Ovary (tissue), 9 donors: ENCODE data around the gene NETO1. TPM values are rescaled to one million over a fixed set of nuclear protein-coding genes. Genes with fewer than 3 reads are reported as not detected.

ENCODE experiments used
- DNase-seq, 5 donors: peaks; one replicate each; pipeline ENCODE4 v3.0.0-alpha.2; 2019 to 2020
- H3K27ac ChIP-seq, 2 donors: fragments of 200-600 bp; one replicate each; pipeline versions ENCODE4 v1.5.1 to v1.8.0; 2019 to 2022
- H3K27me3 ChIP-seq: fragments of 200-600 bp; one replicate; pipeline ENCODE4 v1.8.0; 2022
- H3K36me3 ChIP-seq: fragments of 200-600 bp; sonication (generic); one replicate; pipeline ENCODE4 v1.5.1; 2019
- H3K4me1 ChIP-seq: one replicate; pipeline ENCODE4 v1.8.1; 2013; ENCODE audit warnings: mild to moderate bottlenecking, moderate library complexity; ENCODE audit not compliant: insufficient read depth
- H3K4me3 ChIP-seq: fragments of 200-600 bp; sonication (generic); one replicate; pipeline ENCODE4 v1.5.1; 2017
- H3K9me3 ChIP-seq, 2 donors: fragments of 200-600 bp in 1 of 2; sonication (generic) in 1 of 2; one replicate each; pipeline versions ENCODE4 v1.5.1 to v1.8.1; 2013 to 2019; ENCODE audit warnings: mild to moderate bottlenecking in 1 of 2, moderate library complexity in 1 of 2
- EP300 ChIP-seq: sonication (generic); formaldehyde crosslinking; IDR thresholded peaks from one replicate; pipeline ENCODE4 v1.6.1; 2017; ENCODE audit warnings: antibody characterized with exemption
- POLR2A ChIP-seq: fragments of 450-650 bp; IDR thresholded peaks from one replicate; pipeline ENCODE4 v1.6.1; 2017; ENCODE audit warnings: antibody characterized with exemption, mild to moderate bottlenecking, moderate library complexity
- WGBS, 3 donors: extraction: QIAGEN DNeasy Blood & Tissue Kit in 1 of 3; methylation state at CpG; one replicate each; pipeline versions ENCODE4 v1.1.5 to v1.1.7; 2013 to 2017; 5-methylcytosine and 5-hydroxymethylcytosine counted together
- intact Hi-C, 4 donors: fragments of 100-400 bp; cut with DNase I; formaldehyde crosslinking; loops; one replicate each; pipeline versions ENCODE4 v1.11.0 to v1.15.1; 2022 to 2023
- microRNA-seq, 3 donors: library from miRNA; unstranded; fragments of <30 nt; microRNA quantifications; one replicate each; pipeline versions ENCODE4 to v1.2.0, GENCODE V29; 2019 to 2020
- polyA plus RNA-seq, 2 donors: library from polyadenylated mRNA; stranded (reverse); fragments of 200-250 nt in 1 of 2; fragments of 350-450 nt in 1 of 2; fragmentation: Illumina TruSeq in 1 of 2; extraction: RNeasy Lipid Tissue Mini Kit (QIAGEN cat#74804) in 1 of 2; gene quantifications; one replicate each; pipeline ENCODE4 v1.2.3, GENCODE V29; 2013 to 2014
- small RNA-seq: library from RNA; depleted of rRNA; stranded (forward); fragments of <200 nt; gene quantifications from one replicate; pipeline ENCODE3, GENCODE V24; 2016
- total RNA-seq, 7 donors: library from RNA; depleted of rRNA in 2 of 7; stranded (reverse); fragments of >200 nt in 2 of 7; fragmentation: NEBNext Ultra II Directional in 3 of 7; extraction: Animal tissue kit (Norgen Biotek cat#: 25700) in 3 of 7; gene quantifications; one replicate each; pipeline versions ENCODE4 v1.1.0 to v1.2.4, GENCODE V29; 2016 to 2023
- TF ChIP-seq, protein P1 (sequence below), 3 donors: fragments of 450-650 bp in 2 of 3; fragments of 200-600 bp in 1 of 3; IDR thresholded peaks; one replicate each; pipeline versions ENCODE4 v1.5.1 to v1.8.0; 2016 to 2022; ENCODE audit warnings: antibody characterized with exemption in 3 of 3, mild to moderate bottlenecking in 1 of 3
- donor health status: DM: no; HTN: no; CAD: no; lungs with moderate emphysema.
- donor health status: DM: no; HTN: no; CAD: no.
- donor health status: Bipolar disorder and iron deficiency.
- donor health status: DM: yes; HTN: yes; CAD: no.
- donor health status: DM: no; HTN: no; CAD: no.
- donor health status: DM: yes; HTN: yes; CAD: no.

The NETO1 gene
- total and polyA plus RNA-seq, 9 donors, result 2.0 TPM; not detected in 8

- Histone ChIP-seq H3K9me3 (no peaks in the 10 kb centered on the region), H3K27ac (no peak overlapping the region), H3K27me3 (no peaks in the 10 kb centered on the region), H3K4me3 (no peak overlapping the region), H3K36me3 (no peaks in the 10 kb centered on the region), H3K4me1 (no peaks in the 10 kb centered on the region)
- intact Hi-C loops, result no loop called here
- 78 to 93% (median 85%) methylated on average over 4 of the region's 4 CpGs for WGBS, 3 donors
- TF ChIP-seq POLR2A (no peak), EP300 (no peak)
- TF ChIP-seq, protein P1, sequence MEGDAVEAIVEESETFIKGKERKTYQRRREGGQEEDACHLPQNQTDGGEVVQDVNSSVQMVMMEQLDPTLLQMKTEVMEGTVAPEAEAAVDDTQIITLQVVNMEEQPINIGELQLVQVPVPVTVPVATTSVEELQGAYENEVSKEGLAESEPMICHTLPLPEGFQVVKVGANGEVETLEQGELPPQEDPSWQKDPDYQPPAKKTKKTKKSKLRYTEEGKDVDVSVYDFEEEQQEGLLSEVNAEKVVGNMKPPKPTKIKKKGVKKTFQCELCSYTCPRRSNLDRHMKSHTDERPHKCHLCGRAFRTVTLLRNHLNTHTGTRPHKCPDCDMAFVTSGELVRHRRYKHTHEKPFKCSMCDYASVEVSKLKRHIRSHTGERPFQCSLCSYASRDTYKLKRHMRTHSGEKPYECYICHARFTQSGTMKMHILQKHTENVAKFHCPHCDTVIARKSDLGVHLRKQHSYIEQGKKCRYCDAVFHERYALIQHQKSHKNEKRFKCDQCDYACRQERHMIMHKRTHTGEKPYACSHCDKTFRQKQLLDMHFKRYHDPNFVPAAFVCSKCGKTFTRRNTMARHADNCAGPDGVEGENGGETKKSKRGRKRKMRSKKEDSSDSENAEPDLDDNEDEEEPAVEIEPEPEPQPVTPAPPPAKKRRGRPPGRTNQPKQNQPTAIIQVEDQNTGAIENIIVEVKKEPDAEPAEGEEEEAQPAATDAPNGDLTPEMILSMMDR (IDR thresholded peaks at IDR 0.05), result no peak
- no peak for DNase-seq
Observed at GRCh38 chr18:72704202-72704601, 163.6 kb downstream of the NETO1 start.

- H3K9me3 ChIP-seq, result no peaks in the 10 kb centered on the region
- TF ChIP-seq, protein P1 (IDR thresholded peaks at IDR 0.05), result no peak
- TF ChIP-seq POLR2A (no peak), EP300 (no peak)
- WGBS, 3 donors, result 0 to 2% (median 1%) methylated on average over 1 of the region's 1 CpG
- H3K4me3 ChIP-seq, result no peak overlapping the region
- H3K4me1 ChIP-seq, result no peaks in the 10 kb centered on the region
- intact Hi-C loops, result no loop called here
- no peaks in the 10 kb centered on the region for H3K36me3 ChIP-seq
- DNase-seq, result no peak
- no peak overlapping the region for H3K27ac ChIP-seq
- H3K27me3 ChIP-seq, result no peaks in the 10 kb centered on the region
Observed at GRCh38 chr18:72700961-72701710, 166.7 kb downstream of the NETO1 start.

- Histone ChIP-seq H3K27me3 (no peaks in the 10 kb centered on the region), H3K9me3 (no peaks in the 10 kb centered on the region), H3K36me3 (no peaks in the 10 kb centered on the region), H3K27ac (no peak overlapping the region), H3K4me3 (no peak overlapping the region), H3K4me1 (no peaks in the 10 kb centered on the region)
- no peak for TF ChIP-seq POLR2A
- no peak for TF ChIP-seq EP300
- TF ChIP-seq, protein P1 (IDR thresholded peaks at IDR 0.05), result no peak
- no peak for DNase-seq
- intact Hi-C loops, result no loop called here
- 41 to 60% (median 45%) methylated on average over 6 of the region's 6 CpGs for WGBS, 3 donors
Observed at GRCh38 chr18:72697706-72698105, 170.1 kb downstream of the NETO1 start.

DNA sequence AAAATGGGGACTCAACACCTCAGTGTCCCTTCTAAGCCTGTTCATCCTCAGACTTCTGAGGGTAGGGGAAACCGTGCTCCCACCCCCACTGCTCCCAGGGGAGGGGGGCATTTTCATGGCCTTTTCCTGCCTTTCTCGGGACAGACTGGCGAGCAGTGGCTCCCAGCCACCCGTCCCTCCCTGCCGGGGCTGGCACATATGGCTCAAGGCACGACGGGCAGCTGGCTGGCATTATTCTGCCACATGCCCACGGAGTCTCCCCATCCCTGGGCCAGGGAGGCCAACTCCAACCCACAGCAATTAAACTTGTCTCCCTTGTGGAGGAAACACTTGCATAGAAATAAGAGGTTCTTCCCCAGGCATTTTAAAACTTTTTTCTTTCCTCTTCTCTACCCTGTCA lies 175.2 kb downstream of the NETO1 start:
- DNase-seq, result no peak
- Histone ChIP-seq H3K9me3 (no peaks in the 10 kb centered on the region), H3K4me1 (peaks cover 2% of the 10 kb centered on the region), H3K27me3 (no peaks in the 10 kb centered on the region), H3K4me3 (no peak overlapping the region), H3K36me3 (no peaks in the 10 kb centered on the region), H3K27ac (no peak overlapping the region)
- 5 to 19% (median 13%) methylated on average over 8 of the region's 8 CpGs for WGBS, 3 donors
- intact Hi-C loops, result no loop called here
- TF ChIP-seq, protein P1 (IDR thresholded peaks at IDR 0.05), result no peak
- TF ChIP-seq EP300 (no peak), POLR2A (no peak)

Small RNA genes lying within 50 kb of the gene (microRNA-seq; reads per million reads assigned to microRNA genes)
- gene MIR548AV, result 0 reads per million in 3 donors

Small RNA genes lying within 50 kb of the gene (small RNA-seq; reads per million reads assigned to genes)
- gene MIR548AV (not detected), gene RNA5SP460 (10.0 reads per million, percentile 84 among the genes with 10 or more reads in this experiment)
